NCI-H1436 (cell line): ENCODE measurements around the gene KCNT2.
"Not testable (repeated sequence)": the region's sequence is repeated elsewhere in the genome, so short reads cannot be mapped to it uniquely, and the experiment has no call there.

Experiments used
- DNase-seq: peaks from one replicate; lab custom pipeline; 2025; lab: John Stamatoyannopoulos, UW

The KCNT2 gene

DNA sequence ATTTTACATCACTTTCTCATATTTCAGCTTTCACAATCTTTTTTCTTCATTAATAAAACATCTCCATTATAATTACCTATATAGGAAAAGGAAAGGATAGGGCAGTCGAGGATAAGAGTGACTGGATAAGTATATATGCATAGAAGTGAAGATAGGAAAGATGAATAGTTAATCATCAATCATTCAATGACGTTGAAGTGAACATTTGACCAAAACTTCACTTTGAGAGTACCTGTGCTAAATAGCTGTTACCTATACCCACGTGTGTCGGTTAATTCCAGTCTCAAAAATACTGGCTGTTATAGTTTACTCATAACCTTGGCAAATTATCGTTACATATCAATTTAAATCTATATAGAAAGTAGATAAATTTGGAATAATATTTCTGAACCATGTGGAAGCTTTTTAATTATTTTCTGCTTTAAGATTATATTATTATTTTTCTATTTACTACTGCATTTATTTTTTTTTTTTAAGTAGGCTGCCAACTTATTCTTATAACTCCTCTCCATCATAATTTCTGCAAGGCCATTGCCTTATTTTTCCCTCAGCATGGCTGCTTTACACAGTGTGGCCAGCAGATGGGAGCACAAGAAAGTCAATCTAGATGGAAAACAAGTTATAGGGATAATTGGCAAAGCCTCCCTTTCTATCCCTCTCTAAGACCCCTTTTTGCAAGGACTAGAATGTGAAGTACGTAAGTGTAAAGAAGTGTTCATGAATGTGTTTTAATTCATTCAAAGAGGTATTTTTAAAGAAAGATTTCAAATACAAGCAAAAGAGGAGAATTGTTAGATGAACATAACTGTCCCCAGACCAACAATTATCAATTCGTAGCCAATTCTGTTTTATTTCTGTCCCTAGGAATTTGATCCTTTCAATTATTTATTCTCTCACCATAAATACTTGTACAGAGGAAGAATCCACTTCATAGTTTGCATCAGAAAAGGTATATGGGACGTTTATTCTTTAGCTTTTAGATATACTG, 290.4 kb downstream of the KCNT2 start:
- peak; percentile 19 for DNase-seq

DNA sequence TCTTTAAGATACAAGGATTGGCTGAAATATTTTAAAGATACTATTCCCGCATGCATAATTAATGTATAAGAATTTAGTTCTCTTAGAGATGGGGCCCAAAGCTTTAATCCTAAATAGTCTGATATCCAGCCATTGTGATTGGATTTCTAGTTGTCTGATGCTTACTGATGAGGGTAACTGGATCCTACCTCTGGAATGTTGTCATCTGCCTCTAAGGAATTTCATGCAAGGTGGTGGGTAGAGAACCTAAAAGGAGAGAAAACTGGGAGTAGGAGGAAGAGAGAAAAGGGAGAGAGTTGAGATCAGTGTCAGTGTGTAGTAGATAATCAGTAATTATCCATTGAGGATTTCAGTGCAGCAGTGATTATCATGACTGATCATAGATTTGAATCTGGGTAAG, 295.5 kb downstream of the KCNT2 start:
- DNase-seq = no peak

DNA sequence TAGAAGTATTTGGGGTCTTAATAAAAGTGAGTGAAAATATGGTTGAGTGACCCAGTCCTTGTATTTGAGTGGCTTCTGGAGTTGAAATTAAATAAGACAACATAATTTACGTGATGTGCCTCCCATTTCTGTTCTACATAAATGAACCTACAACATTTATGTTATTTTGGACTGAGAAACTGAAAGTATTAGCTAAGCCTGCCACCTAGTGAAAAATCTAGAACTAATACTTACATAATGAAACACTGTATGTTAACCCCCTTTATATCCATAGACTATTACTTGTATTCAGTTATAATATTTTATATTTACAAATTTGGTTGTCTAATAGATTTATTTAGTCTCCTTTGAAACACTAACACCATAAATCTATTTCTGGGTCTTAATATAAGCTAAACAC, 298.9 kb downstream of the KCNT2 start:
- no peak for DNase-seq

DNA sequence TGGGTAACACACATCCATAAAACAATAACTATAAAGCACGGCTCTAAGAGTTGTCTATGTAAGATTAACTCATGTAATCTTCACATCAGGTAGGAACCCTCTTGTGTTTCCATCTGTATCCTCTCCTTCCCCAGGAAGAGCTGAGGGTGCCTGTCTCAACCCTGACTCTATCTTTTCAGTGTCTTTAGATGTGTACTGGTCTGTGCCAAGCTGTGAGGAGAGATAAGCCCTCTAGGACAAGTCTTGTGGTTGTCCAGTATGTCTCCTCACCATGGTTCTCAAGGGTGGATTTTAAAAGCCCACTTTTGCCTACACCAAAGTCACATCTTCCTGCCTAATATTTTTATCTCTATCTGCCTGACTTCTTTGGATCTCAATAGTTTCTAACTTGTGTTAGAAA, 300.1 kb downstream of the KCNT2 start:
- no peak for DNase-seq

DNA sequence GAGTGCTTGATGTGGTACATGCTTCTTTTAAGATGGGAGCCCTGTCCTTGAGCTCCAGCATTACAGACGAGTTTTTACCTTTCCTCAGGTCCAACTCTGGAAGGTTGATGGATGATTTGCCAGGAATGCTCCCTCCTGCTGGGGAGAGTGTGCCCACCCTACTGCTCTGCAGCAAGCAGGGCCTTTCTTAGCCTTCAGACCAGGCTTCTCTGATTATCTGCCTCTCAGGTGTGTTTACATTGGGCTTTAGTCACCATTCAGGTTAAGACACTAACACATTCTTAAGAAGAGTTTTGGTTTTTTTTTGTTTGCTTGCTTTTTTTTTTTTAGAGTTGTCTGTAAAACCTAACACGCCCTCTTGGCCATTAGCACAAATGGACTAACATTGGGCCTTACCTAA, 301.8 kb downstream of the KCNT2 start:
- no peak for DNase-seq

DNA sequence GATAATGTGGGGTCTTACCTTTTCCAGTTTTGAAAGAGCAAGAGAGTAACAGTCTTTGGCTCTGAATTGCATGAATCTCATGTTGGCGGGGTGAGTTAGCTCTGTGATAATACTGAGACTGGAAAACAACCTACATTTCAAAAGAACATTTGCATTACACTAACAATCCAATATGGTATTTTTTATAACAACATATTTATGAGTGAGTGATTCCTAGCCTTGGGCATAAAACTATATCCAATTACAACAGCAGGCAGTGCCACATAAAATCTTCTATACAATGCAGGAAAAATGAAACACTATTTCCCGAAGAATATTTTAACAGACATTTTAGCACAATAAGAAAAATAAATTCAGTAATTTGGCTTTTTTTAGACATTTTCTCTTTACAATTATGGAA, 303.0 kb downstream of the KCNT2 start:
- DNase-seq = no peak

DNA sequence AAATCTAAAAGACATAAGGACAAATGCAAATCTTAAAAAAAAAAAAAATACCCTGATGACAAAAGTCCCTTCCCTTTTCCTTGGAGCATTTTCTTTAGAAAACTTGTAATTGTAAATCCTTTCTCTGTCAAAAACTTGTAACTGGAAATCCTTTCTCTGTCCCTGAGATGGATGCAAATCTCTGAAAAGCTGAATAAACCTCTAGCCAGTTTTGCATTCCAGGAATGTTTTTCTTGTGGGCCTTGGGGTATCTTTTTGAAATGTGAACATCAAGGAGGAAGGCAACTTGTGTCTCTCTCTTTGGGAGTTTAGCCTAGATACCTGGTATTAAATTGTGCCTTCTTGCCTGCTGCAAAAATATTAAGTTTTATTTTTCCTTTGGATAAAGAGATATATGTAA, 305.3 kb downstream of the KCNT2 start:
- DNase-seq = no peak

DNA sequence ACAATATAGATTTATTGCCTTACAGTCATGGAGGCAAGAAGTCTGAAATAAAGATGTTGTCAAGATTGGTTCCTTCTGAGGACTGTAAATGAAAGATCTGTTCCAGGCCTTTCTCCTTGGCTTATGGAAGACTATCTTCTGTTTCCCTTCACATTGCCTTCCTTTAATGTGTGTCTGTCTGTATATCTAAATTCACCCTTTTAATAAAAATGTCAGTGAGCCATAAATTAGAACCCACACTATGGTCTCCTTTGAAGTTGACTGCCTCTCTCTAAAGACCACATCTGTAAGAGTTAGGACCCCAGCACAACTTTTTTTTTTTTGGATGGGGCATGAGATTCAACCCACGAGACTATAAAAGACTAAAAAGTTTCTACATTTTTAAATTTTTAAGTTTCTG, 305.8 kb downstream of the KCNT2 start:
- DNase-seq = no peak

DNA sequence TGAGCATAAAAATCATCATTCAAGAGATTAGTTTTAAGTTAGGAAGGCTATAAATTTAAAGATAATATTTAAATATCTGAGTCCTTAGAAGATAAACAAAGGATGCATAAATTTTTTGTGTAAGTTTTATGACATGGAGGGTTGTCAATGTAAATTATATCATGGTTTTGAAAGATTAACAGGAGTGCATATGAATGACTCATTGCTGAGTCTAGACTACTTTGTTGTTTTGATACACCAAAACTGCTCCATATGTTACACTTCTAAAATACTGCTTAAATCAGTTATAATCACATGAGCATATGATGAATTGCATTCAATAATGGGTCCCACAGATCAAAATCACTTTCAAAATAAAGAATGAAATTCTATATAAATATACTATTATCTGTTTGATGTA, 312.5 kb downstream of the KCNT2 start:
- DNase-seq = no peak

DNA sequence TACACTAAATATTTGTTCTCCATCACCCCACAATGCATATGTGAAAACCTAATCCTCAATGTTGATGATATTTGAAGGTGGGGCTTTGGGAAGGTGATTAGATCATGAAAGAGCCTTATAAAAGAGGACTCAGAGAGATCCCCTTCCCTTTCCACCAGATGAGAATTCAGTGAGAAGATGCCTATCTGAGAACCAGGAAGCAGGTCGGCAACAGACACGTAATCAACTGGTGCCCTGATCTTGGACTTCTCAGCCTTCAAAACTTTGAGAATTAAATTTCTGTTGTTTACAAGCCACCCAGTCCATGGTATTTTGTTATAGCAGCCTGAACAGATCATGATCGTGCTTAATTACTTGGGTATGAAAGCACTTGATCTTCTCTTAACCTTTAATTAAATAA, 329.4 kb downstream of the KCNT2 start:
- DNase-seq = no peak

DNA sequence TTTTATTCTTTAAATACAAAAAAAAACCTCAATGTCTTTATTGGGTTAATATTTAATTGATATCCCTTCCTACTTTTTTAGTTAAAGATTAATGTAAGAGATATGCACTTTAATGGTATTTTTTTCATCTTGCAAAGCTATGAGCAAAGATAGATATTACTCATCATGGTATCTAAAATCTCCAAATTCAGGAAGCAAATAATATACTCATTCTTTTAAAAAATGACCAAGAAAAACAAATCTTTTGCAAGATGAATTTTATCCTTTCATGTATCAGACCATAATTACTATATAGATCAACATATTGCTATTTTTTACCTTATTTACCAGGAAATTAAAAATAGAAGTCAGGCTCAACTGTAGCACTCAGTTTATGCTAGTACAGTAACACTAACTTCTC, 330.4 kb downstream of the KCNT2 start:
- DNase-seq = no peak

DNA sequence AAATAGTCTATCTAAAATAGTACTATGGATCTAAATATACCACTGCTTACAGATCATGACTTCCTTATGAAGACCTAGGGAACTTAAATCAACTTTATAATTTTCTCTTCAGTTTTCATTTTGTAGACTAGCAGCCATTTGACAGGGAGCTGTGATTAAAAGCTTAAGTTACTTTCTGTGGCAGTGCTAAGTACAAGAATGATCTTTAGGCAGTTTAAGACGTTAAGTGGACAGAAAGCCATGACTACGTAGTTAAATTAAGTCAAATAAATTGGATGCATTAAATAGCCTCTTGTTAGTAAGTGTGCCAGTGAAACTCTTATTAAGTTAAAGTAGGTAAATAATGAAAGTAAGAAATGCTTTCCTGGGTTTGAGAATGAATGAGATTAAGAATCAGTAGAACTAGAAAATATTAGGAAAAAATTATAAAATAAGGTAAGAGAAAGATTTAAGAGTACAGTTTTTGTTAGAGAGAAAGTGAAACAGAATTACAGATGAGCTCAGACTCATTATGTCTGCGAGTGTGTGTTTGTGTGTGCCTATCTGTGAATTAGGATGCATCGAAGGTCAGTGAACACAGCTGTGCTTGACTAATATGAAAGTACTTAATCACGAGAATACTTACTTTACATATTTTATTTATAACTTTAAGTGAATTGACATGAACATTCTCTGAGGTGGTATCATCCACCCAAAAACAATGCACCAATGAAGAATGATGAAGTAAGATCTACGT, 336.9 kb downstream of the KCNT2 start:
- DNase-seq = no peak

DNA sequence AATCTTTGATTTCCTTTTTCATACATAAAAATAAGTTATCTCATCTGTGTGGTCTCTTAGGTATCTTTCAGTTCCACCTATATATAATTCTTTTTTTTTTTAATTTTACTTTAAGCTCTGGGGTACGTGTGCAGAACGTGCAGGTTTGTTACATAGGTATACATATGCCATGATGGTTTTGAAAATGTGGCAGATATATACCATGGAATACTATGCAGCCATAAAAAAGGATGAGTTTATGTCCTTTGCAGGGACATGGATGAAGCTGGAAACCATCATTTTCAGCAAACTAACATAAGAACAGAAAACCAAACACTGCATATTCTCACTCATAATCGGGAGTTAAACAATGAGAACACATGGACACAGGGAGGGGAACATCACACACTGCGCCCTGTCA, 345.2 kb downstream of the KCNT2 start:
- DNase-seq = not testable (repeated sequence)

DNA sequence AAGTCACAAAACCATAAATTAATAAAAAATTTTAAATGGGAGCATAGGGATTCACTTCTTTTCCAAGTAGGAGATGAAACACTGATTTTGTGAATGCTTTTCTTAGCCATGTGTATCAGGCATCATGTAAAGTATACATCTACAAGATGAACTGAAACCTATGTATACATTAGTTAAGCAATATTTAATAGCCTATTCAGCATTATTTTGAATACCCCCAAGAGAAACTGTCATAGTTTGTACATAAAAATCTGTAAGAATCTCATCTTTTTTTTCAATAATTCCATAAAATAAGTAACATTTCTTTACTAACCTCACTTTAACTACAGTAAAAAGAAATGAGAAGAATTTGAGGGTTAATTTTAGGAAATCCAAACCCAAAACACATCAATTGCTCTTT, 348.0 kb downstream of the KCNT2 start:
- DNase-seq = no peak

DNA sequence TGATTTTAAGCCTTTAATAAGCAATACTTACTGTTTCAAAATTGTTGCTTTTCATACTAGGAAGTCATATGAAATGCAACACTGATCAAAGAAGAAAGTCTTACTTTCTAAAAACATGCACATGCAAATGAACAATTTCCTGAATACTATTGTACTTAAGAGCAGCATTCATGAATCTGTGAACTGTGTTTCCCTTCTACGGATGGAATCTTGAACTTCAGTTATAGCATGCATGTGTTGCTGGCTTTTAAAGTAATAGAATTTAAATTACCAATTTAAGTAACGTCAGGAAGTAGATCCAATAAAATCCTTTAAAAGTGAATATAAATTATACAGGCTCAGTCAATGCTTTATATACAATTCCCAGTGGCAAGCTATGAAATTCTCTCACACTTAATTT, 348.9 kb downstream of the KCNT2 start:
- no peak for DNase-seq

DNA sequence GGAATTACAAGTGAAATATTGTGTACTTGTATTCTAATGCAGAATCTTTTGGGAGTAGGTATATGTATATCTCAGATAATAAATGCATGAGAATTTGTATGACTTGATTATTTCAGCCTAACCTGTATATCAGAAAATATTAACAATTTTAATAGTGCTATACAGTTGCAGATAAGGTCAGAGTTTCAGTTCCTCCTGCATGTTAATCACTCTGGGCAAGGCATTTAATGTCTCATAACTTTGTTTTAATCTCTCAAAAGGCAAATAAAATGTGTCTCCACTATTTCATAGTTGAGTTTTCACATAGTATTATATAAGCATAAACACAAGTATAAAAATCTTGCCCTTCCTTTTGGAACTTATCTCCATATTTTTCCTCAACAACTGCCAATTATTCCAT, 352.5 kb downstream of the KCNT2 start:
- no peak for DNase-seq

DNA sequence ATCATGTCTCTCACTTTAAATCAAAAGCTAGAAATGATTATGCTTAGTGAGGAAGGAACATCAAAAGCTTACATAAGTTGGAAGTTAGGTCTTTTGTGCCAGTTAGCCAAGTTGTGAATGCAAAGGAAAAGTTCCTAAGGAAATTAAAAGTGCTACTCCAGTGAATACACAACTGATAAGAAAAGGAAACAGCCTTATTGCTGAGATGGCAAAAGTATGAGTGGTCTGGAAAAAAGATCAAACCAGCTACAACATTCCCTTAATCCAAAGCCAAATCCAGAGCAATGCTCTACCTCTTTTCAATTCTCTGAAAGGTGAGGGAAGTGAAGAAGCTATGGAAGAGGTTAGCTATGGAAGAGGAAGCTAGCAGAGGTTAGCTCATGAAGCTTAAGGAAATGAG, 378.7 kb downstream of the KCNT2 start:
- no peak for DNase-seq

DNA sequence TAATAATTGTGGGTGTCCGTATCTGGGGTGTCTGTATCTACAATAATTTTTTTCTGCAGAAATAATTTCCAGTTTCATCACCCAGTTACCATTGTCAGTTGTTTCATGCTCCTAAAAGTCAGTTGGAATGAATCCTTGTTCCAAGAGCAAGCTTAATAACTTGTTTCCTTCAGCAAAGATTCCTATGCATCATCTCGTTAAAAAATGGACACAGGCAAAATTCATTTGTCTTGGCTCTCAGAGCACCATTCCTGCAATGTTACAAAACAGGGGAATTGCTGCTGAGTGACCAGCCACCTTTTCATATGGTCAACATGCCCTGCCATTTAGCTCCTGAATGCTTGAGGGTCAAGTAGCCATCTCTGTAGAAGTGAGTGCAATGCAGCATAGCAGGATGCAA, 393.4 kb downstream of the KCNT2 start:
- DNase-seq = no peak

DNA sequence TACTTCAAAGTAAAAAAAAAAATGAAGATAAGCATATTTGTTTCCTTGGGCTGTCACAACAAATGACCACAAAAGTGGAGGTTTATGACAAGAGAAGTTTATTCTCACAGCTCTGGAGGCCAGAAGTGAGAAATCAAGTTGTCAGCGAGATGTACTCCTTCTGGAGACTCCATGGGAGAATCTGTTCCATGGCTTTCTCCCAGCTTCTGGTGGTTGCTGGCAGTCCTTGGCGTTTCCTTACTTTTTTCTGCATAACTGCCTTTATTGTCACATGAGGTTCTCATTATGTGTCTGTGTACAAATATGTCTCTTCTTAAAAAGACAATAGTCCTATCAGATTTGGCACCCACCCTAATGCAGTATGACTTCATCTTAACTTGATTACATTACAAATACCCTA, 398.3 kb downstream of the KCNT2 start:
- no peak for DNase-seq

DNA sequence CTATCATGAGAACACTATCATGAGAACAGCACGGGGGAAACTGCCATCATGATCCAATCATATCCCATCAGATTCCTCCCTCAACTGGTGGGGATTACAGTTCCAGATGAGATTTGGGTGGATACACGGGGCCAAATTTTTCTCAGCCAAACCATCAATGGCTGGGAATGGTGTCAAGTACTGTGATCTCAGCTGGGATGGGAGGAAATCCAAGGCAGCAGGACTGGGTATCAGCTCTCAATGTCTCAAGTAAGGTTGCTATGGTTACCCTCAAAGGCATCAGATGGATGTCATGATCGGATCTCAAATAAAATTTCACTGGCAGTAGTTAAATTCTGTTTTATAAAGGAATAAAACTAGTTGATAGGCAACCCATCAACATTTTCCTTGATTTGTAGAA, 399.0 kb downstream of the KCNT2 start:
- DNase-seq = no peak

DNA sequence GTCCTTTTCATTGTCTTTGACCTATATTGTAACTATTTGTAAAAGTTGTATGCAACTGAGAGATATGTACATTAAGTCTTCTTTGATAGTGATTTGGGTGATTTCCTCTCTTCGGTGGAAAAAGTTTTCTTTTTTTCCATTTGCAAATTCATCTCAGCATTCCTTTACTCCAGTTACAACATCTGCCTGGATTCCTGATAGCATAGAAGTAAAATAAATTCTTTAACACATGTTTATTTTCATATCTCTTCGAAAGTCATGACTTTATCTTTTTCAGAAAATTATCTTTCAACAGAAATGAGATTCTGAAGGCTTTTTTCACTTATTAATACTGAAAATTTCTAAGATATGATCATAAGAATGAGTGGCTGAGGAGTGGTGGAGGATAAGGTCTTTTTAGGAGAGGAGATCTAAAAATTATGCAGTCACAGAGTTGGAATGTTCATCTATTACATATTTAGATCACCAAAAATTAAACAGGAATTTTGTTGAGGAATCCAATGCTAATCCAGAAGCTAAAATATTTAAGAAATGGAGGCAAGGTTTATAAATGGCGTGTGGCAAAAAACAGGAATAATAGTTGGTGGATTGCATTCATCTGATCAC, 400.5 kb downstream of the KCNT2 start:
- DNase-seq = no peak

DNA sequence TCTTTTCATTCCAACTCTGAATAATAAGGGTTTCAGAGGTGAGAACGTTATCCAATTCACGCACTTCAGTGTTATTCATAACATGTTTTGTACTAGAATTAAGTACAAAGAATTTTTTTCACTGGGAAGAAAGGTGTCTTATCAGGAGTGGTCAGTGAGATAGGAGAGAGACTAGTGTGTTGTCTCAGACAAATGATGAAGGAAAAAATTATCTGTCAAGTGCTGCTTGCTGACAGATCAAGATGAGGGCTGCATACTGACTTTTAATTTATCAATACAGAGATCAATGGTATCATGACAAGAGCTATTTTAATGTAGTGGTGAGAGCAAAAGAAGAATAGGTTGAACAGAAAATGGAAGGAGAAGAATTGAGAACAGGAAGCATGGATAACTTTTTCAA, 402.4 kb downstream of the KCNT2 start:
- DNase-seq = no peak

DNA sequence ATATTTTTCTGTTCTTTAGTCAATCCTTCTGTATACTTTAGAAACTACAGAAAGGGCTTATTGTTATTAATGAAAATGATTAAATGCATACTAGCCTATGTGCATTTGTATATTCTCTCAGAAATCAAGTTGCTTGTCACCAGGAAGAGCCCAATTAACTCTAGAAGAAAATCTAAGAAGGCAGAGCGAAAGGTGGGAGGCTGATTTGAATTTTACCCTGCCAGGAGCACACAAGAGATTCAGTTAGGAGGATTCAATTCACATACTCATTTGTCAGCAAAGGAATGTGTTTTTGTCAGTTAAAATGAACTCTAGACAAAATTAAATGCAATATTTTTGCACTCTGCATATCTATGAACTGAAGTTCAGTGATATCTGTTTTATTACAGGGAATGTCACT, 411.8 kb downstream of the KCNT2 start:
- no peak for DNase-seq
